Prostate gland (tissue), 2 donors: ENCODE measurements around the gene ZNF837. TPM values are rescaled to one million over a fixed set of nuclear protein-coding genes. Genes with fewer than 3 reads are reported as not detected.
A peak's percentile ranks its signal among the peaks of the same experiment; 100 is the strongest.
"Not testable (repeated sequence)": the region's sequence is repeated elsewhere in the genome, so short reads cannot be mapped to it uniquely, and the experiment has no call there.

Experiments
- DNase-seq: peaks from one replicate; pipeline ENCODE4 v3.0.0-alpha.2; 2019; ENCODE audit warnings: low spot score
- H3K27ac ChIP-seq, 2 donors: fragments of 200-600 bp; sonication (generic); 2 replicates each; pipeline ENCODE4 v1.5.1; 2017 to 2019
- H3K27me3 ChIP-seq: fragments of 200-600 bp; sonication (generic); replicated peaks from 2 replicates; pipeline ENCODE4 v1.5.1; 2019; ENCODE audit not compliant: insufficient read depth
- H3K36me3 ChIP-seq, 2 donors: fragments of 200-600 bp; sonication (generic); 1 replicate in 1 of 2; 2 replicates in 1 of 2; pipeline versions ENCODE4 v1.5.1 to v1.8.1; 2017 to 2019
- H3K4me1 ChIP-seq: fragments of 200-600 bp; sonication (generic); replicated peaks from 2 replicates; pipeline ENCODE4 v1.5.1; 2019
- H3K4me3 ChIP-seq, 2 donors: fragments of 200-600 bp; sonication (generic); 2 replicates each; pipeline ENCODE4 v1.5.1; 2017 to 2019
- H3K9me3 ChIP-seq: fragments of 200-600 bp; sonication (generic); 2 replicates; pipeline ENCODE4 v1.5.1; 2017
- CTCF ChIP-seq, 4 experiments: fragments of 200-600 bp in 2 of 4; fragments of 450-650 bp in 2 of 4; sonication (generic) in 2 of 4; IDR thresholded peaks; 1 replicate in 3 of 4; 2 replicates in 1 of 4; pipeline ENCODE4 v1.5.1; 2016 to 2019; ENCODE audit warnings: antibody characterized with exemption in 4 of 4, mild to moderate bottlenecking in 2 of 4, moderate library complexity in 2 of 4
- POLR2A ChIP-seq: fragments of 450-650 bp; IDR thresholded peaks from one replicate; pipeline ENCODE4 v1.6.1; 2016; ENCODE audit warnings: antibody characterized with exemption, mild to moderate bottlenecking
- POLR2AphosphoS5 ChIP-seq: sonication (generic); formaldehyde crosslinking; IDR thresholded peaks from one replicate; pipeline ENCODE4 v1.6.1; 2017; ENCODE audit warnings: antibody characterized with exemption
- WGBS: methylation state at CpG from one replicate; pipeline ENCODE4 v1.1.5; 2018; 5-methylcytosine and 5-hydroxymethylcytosine counted together
- intact Hi-C: fragments of 100-400 bp; cut with DNase I; formaldehyde crosslinking; loops from one replicate; pipeline ENCODE4 v1.14.2; 2022
- total RNA-seq, 2 donors: library from RNA; depleted of rRNA; stranded (reverse); fragments of >200 nt; gene quantifications; one replicate each; pipeline ENCODE4 v1.1.0, GENCODE V29; 2016

ZNF837 gene
- total RNA-seq, 2 donors from 2014 or later, result 12.2 to 15.7 TPM

- peaks cover 4% of the 10 kb centered on the region for H3K4me1 ChIP-seq
- no peaks in the 10 kb centered on the region for H3K36me3 ChIP-seq
- TF ChIP-seq POLR2A, result no peak
- TF ChIP-seq POLR2AphosphoS5, result no peak
- no peak for TF ChIP-seq CTCF (IDR thresholded peaks at IDR 0.05)
- 4% methylated on average over 24 of the region's 24 CpGs for WGBS
- intact Hi-C loops, result loop anchor here (2.0 kb wide), 1 partner anchor 53 kb away; the partner anchor contains the start of gene ZSCAN22
- no peaks in the 10 kb centered on the region for H3K9me3 ChIP-seq
- no peak for DNase-seq
- peak overlapping the region; percentile 87 for H3K4me3 ChIP-seq
- no peaks in the 10 kb centered on the region for H3K27me3 ChIP-seq
- peak overlapping the region; percentile 95 to 97 for H3K27ac ChIP-seq
Measured at GRCh38 chr19:58380037-58380661, 681 bp downstream of the ZNF837 start.

- peaks cover 4% of the 10 kb centered on the region for H3K4me1 ChIP-seq
- TF ChIP-seq POLR2A (no peak), POLR2AphosphoS5 (no peak), CTCF (IDR thresholded peaks at IDR 0.05) (no peak)
- H3K36me3 ChIP-seq, result no peaks in the 10 kb centered on the region
- DNase-seq, result no peak
- no peak overlapping the region for H3K27ac ChIP-seq
- no peaks in the 10 kb centered on the region for H3K9me3 ChIP-seq
- H3K27me3 ChIP-seq, result no peaks in the 10 kb centered on the region
- no peak overlapping the region for H3K4me3 ChIP-seq
- intact Hi-C loops, result no loop called here
- 93% methylated on average over 5 of the region's 6 CpGs for WGBS
Measured at GRCh38 chr19:58379246-58379645, 1.6 kb downstream of the ZNF837 start.

GRCh38 chr19:58376724-58377123 lies 4.1 kb downstream of the ZNF837 start:
- intact Hi-C loops, result not testable (repeated sequence)
- WGBS, result 86% methylated on average over 7 of the region's 7 CpGs

GRCh38 chr19:58374200-58374599 lies 6.6 kb downstream of the ZNF837 start:
- WGBS, result 89% methylated on average over 4 of the region's 4 CpGs
- no peak for TF ChIP-seq CTCF (IDR thresholded peaks at IDR 0.05)
- no peak for TF ChIP-seq POLR2A
- no peak for TF ChIP-seq POLR2AphosphoS5
- Histone ChIP-seq H3K4me1 (no peaks in the 10 kb centered on the region), H3K4me3 (no peak overlapping the region), H3K9me3 (no peaks in the 10 kb centered on the region), H3K27me3 (no peaks in the 10 kb centered on the region), H3K27ac (no peak overlapping the region), H3K36me3 (no peaks in the 10 kb centered on the region)
- intact Hi-C loops, result no loop called here
- DNase-seq, result no peak

More at GRCh38 chr19:58376724-58377123, 4.1 kb downstream of the ZNF837 start:
- DNase-seq, H3K27me3 ChIP-seq, H3K4me1 ChIP-seq, H3K4me3 ChIP-seq, H3K36me3 ChIP-seq, H3K9me3 ChIP-seq, H3K27ac ChIP-seq: not testable (repeated sequence)

- 75% methylated on average over 15 of the region's 15 CpGs for WGBS
- H3K4me3 ChIP-seq, result no peak overlapping the region
- no peak overlapping the region for H3K27ac ChIP-seq
Measured at GRCh38 chr19:58372311-58373133, 8.3 kb downstream of the ZNF837 start.

More at GRCh38 chr19:58372311-58373133, 8.3 kb downstream of the ZNF837 start:
- no peak for DNase-seq
- no peaks in the 10 kb centered on the region for H3K36me3 ChIP-seq
- H3K4me1 ChIP-seq, result no peaks in the 10 kb centered on the region
- TF ChIP-seq CTCF (IDR thresholded peaks at IDR 0.05), result no peak
- no peak for TF ChIP-seq POLR2AphosphoS5
- TF ChIP-seq POLR2A, result no peak
- H3K27me3 ChIP-seq, result no peaks in the 10 kb centered on the region
- intact Hi-C loops, result no loop called here
- no peaks in the 10 kb centered on the region for H3K9me3 ChIP-seq
